Activated CD4-positive, alpha-beta T cell treated with anti-CD3 and anti-CD28 coated beads for 1 hour (primary cell): ENCODE measurements around the gene DUSP9.

Source experiments
- DNase-seq: peaks from one replicate; pipeline ENCODE4 v3.0.0-alpha.2; 2020

DUSP9 gene

GRCh38 chrX:153622661-153623309, 24.2 kb upstream of the DUSP9 start:
- no peak for DNase-seq

DNA sequence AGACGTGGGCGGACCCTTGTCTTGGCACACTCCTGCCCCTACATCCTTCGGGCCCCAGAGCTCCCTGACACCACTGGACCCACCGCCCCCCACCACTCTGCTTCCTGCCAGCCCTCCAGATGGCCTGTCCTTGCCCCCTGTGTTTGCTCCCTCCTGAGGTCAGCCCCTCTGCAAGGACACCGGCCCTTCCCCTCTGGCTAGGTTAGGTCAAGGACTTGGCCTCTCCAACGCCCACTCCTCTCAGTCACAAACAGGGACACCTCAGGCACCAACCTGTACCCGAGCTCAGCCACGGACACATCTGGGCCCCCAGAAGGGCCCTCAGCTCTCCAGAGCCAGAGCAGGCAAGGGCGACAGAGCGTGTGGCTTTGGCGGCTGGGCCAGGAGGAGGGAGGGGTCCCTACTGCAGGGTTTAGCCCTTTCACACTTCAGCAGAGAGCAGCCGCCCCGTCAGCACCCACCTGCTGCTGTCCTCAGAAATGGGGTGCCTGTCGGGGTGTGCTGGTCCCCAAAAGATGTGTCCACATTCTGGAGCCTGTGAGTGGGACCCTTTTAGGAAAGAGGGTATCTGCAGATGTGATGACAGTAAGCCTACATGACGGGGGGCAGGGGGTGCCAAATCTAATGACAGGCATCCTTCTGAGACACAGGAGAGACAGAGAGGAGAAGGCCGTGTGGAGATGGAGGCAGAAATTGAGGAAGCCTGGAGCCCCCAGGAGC, 23.5 kb upstream of the DUSP9 start:
- DNase-seq: no peak

GRCh38 chrX:153624196-153625091, 22.6 kb upstream of the DUSP9 start:
- no peak for DNase-seq

- no peak for DNase-seq
These were observed 21.6 kb upstream of the DUSP9 start for GRCh38 chrX:153625271-153626024.

- no peak for DNase-seq
These were observed 20.9 kb upstream of the DUSP9 start for GRCh38 chrX:153626025-153626633.

DNA sequence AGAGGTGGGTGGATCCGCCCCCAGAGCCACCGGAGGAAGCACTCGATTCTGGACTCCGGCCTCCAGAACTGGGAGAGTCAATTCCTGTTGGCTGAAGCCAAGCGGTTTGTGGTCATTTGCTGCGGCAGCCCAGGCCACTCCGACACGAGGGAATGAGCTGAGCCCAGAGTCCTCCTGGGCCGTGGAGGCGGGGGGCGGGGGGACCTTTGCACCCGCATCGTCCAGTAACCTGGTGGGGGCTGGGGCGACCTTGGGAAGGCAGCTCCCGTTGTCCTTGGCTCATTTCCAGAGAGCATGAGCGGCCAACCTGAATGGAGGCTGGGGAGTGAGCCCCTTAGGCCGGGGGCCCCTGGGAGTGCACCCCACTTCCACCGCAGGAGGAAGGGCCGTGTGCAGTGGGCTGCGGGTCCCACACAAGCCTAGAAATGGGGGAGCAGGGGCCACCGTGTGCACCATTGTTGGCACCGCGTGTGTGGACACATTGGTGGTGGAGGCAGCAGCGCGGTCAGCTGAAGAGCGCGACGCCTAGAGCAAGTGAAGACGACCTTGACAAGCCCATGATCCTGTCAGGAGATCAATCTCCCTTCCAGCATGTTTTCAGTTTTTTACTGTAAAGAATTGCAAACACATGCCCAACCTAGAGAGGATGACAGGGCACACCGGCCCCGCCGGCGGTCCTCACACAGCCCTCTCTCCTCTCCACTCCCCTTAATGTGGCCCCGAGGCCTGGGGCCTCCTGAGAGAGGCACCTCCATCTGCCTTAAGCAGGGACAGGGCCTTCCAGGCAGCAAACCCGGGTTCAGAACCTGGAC, 19.9 kb upstream of the DUSP9 start:
- DNase-seq: no peak

DNA sequence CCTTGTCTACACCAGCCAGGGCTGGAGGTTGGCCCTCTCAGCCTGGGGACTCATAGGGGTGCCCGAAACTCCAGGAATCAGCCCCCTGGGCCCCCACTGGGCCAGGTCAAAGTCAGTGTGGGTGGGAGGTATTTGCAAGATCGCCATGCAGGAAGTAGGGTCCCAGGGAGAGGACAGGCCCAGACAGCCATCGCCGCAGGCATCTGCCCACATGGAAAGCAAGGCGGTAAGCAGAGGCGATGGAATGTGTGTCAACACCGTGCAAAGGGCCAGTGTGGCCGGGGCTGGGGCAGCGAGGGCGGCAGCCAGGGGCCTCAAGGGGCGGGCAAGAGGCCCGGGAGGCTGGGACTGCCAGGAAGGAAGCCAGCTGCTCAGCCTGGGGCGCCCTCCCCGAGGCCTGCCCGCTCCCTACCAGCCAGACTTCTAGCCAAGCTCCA, 19.3 kb upstream of the DUSP9 start:
- DNase-seq: no peak

DNA sequence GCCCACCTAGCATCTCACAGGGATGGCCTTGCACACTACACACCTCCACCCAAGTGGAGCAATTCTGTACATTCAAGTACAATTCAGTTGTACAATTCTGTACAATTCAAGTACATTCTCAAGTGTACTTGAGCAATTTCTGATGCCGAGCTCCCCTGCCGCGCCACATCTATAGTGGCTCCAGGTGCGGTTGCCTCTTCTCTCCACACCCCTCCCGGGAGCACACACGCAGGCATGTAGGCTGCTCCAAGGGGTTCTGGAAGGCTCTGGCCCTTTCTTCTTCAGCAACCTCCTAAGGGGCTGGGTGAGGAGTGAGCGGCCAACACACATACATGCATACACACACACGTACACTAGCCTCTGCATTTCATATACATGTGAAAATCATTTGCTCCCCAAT, 18.9 kb upstream of the DUSP9 start:
- DNase-seq: no peak

- no peak for DNase-seq
These were observed 18.3 kb upstream of the DUSP9 start for GRCh38 chrX:153628665-153629064.

DNA sequence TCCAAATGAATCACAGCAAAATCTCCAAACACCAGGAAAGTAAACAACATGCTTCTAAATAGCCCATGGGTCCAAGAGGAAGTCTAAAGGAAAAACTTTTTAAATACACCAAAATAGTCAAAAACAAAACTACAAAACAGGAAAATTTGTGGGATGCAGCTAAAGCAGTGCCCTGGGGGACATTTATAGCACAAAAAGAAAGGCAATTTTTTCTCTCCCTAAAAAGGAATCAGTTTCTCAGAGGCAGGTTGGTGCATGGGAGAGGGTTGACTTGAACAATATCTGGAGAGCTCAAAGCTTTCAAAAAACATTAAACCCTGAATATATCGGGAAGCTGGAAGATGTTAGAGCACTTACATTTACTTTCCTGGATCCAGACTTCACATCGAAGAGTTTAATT, 15.7 kb upstream of the DUSP9 start:
- no peak for DNase-seq

- no peak for DNase-seq
These were observed 15.0 kb upstream of the DUSP9 start for GRCh38 chrX:153631907-153632594.

DNA sequence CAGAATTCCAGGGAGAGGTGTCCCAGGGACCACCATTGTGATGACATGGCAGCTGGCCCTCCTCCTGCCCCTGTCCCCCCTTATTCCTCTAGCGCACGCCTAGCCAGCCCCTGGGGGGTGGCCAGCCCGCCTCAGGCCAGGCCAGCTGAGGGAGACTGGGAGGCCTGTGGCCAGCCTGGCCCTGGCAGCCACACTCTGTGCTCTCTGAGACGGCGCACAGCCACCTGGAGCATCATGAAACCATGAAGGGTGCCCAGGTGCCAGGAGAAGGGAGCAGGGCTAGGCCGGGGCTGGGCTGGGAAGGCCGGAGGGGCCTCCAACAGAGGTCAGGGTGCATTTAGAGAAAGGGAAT, 14.4 kb upstream of the DUSP9 start:
- DNase-seq: no peak

DNA sequence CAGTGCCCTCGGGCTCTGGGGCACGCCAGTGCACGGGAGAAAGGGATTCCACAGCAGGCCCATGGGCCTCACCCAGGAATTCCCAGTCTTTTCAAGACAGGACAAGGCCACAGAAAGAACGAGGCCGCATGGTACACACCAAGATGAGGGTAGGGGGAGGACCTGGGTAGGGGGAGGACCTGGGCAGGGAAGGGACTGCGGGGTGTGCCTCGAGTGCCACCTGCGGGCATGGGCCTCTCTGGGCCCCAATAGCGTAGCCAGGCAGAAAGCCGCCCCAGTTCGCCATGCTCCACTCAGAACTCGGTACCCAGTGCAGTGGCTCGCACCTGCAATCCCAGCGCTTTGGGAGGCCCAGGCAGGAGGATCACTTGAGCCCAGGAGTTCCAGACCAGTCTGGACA, 14.0 kb upstream of the DUSP9 start:
- no peak for DNase-seq

GRCh38 chrX:153633607-153634180, 13.3 kb upstream of the DUSP9 start:
- no peak for DNase-seq

- DNase-seq: no peak
These were observed 12.8 kb upstream of the DUSP9 start for GRCh38 chrX:153634236-153634635.

- no peak for DNase-seq
These were observed 12.2 kb upstream of the DUSP9 start for GRCh38 chrX:153634832-153635231.

DNA sequence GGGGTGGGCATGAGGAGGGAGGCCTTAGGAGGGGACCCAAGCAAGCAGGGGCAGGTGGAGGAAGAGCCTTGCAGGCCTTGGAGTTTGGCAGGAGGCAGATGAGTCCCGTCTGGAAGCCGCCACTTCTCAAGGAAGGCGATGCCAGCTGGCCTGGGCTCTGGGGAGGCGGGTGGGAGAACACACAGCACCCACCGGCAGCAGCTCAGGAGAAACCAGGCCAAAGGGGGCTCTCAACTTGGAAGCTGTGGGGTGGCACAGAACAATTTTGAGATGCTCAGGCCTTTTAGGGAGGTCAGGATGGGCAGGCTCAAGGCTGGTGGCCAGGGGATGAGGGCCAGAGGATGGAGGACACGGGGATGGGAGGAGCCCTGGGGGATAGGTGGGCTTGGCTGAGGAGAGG, 11.6 kb upstream of the DUSP9 start:
- no peak for DNase-seq

DNA sequence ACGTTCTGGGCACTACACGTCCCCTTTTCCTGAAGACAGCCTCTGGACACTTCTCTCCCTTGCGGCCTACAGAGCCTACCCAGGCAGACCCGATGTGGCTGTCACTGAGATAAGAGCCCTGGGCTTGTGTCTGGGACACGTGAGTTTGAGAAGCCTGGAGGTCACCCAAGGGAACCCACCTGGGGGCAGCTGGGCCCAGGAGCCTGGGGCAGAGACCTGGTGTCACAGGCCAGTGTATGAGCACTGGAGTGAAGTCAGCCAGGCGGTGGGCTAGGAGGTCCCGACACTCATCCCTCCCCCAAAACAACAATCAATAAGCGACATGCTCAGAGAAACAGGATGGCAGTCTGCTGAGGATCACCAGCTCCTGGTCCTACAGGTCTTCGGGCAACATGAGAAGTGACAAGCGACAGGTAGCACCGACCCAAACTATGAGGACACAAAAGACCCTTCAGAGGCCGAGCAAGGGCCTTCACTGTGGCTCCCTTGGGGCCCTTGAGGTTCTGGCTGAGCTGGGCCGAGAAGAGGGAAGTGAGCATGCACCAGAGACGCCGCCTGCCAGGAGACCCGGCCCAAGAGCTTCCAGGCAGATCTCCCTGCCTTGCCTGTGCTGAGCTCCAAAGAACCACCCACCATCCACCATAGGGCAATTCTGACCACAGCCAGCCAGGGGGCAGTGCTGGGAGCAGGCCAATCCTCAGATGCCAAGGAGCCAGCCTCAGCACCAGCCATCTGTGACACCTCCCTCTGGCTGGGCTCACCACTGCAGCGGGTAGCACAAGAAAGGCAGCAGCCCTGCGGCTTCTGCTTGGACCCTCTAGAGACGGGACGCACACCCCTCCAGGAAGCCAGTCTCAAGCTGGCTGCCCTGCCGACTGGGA, 11.0 kb upstream of the DUSP9 start:
- no peak for DNase-seq

DNA sequence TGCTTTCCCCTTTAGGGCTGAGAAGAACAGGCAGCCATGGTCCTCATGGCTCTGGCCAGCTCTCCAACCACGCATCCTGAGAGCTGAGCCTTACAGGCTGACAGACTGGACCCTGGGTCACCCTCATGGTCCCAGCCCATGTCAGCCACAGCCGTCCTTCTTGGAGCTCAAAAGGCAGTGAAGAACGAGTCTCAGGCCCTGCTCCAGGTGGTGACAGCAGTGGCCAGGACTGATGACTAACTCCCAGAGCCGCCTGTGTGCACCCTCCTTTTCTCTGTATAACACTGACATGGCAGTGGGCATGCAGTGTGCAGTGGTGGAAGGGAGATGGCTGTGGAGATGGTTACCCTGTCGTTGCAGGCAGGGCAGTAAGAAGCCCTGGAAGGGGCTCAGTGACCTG, 10.3 kb upstream of the DUSP9 start:
- DNase-seq: no peak
